Measurements from ENCODE around the gene GP9. TPM values are rescaled to one million over a fixed set of nuclear protein-coding genes. Genes with fewer than 3 reads are reported as not detected.

The GP9 gene
- not detected in 2 replicates for total RNA-seq (2011; cell fraction: chromatin; rRNA removed; ENCODE audit: low replicate concordance)
- total RNA-seq (2011; cell fraction: nucleolus; rRNA removed): not detected in 2 replicates
- not detected in 2 replicates for total RNA-seq (2011; cell fraction: nucleoplasm; rRNA removed)
- total RNA-seq (2014; rRNA removed) (not detected in 2 replicates), total RNA-seq (2014; rRNA removed; fragmentation: Illumina TruSeq; extraction: Trizol) (not detected in 2 replicates), total RNA-seq (2015; rRNA removed; fragmentation: Illumina TruSeq; extraction: Trizol) (not detected in 2 replicates), total RNA-seq (2021) (not detected in 2 replicates), polyA plus RNA-seq (2011; rRNA removed) (not detected in 2 replicates), polyA plus RNA-seq (2014; fragmentation: Illumina TruSeq; extraction: Trizol) (not detected in 2 replicates), polyA plus RNA-seq (2014; fragmentation: Nextera tagmentation; extraction: Ambion mirVana) (not detected), polyA plus RNA-seq (2014; rRNA removed) (not detected in 2 replicates), polyA minus RNA-seq (2011; rRNA and poly(A)+ RNA removed) (not detected in 2 replicates), Bru-seq, nascent RNA (not detected), BruChase-seq, experiment 1, labeled RNA remaining after a 2-hour chase (not detected), BruChase-seq, experiment 2, labeled RNA remaining after a 6-hour chase (not detected)
- 0.07 TPM in 1 of 2 replicates, not detected in the other for polyA plus RNA-seq (2011; cell fraction: cytosol; rRNA removed)
- not detected in 2 replicates for polyA plus RNA-seq (2011; cell fraction: nucleus; rRNA removed)
- polyA plus RNA-seq (2012): not detected in 2 replicates
- not detected in 2 replicates for polyA minus RNA-seq (2011; cell fraction: cytosol; rRNA and poly(A)+ RNA removed)
- polyA minus RNA-seq (2011; cell fraction: nucleus; rRNA and poly(A)+ RNA removed): not detected in 2 replicates
- long read RNA-seq, experiment 1: 0 reads
- long read RNA-seq, experiment 2: 0 reads
- long read RNA-seq, experiment 3: 0 reads

GRCh38 chr3:129060276-129061022, at the start of gene GP9:
Gene GP9 (plus strand): TSS chr3:129060779. CDS start chr3:129061740, 961 bp downstream.
- POLR2A ChIA-PET: interaction anchor here (0.7 kb wide), 2 partner anchors 16 to 187 kb away, joined by 3 read pairs; no protein-coding TSS in a partner anchor
- BruUV-seq (replicated peaks): no TSS peak
- Histone ChIP-seq H2AFZ (ENCODE audit: low read depth, low read length) (no peak within 1 kb of the TSS), H3K4me3 (no peak within 1 kb of the TSS), H3K4me2 (ENCODE audit: insufficient read depth, low read length) (no peak within 1 kb of the TSS), H3K36me3 (ENCODE audit: control insufficient read depth, insufficient read depth, low read length) (no peaks in the 10 kb centered on the region), H3K27ac (ENCODE audit: extremely low read depth, low read depth, low read length) (no peak within 1 kb of the TSS), H3K4me1 (replicated peaks in 1 of 2; ENCODE audit: control insufficient read depth in 2 of 2, insufficient read depth in 2 of 2, low read length in 2 of 2) (peaks cover 14 to 28% of the 10 kb centered on the region in 2 experiments; a peak in 4 of 5 replicates), H3K27me3 (ENCODE audit: control insufficient read depth in 2 of 2, insufficient read depth in 2 of 2, low read length in 2 of 2) (no peaks in the 10 kb centered on the region), H3K79me2 (ENCODE audit: control insufficient read depth, insufficient read depth, low read length) (no peaks in the 10 kb centered on the region), H3K9me1 (ENCODE audit: control insufficient read depth, insufficient read depth, low read length) (no peaks in the 10 kb centered on the region), H3K9ac (ENCODE audit: insufficient read depth in 1 of 2, low read depth in 2 of 2, low read length in 2 of 2) (peak within 1 kb of the TSS in 1 of 2 experiments; percentile 48; a peak in 1 of 4 replicates), H4K20me1 (replicated peaks; ENCODE audit: control insufficient read depth, insufficient read depth, low read length) (no peaks in the 10 kb centered on the region), H3K9me3 (replicated peaks; ENCODE audit: control insufficient read depth, insufficient read depth, low read depth, low read length) (no peaks in the 10 kb centered on the region)
- intact Hi-C loops (cut with micrococcal nuclease) (no loop called here), in situ Hi-C loops (cut with MboI) (no loop called here)
- no peak for DNase-seq (ENCODE audit: extremely low read depth in 1 of 4, low spot score in 3 of 4)
- peak; percentile 19; the same call in 1 of the 3 replicates for ATAC-seq
- WGBS (ENCODE audit: insufficient coverage, low coverage, missing lambda C conversion rate): 64% methylated on average over 13 of the region's 13 CpGs
- FAIRE-seq: no peak
- CTCF ChIA-PET (ENCODE audit: low intra/inter-chr PET ratio): no interaction called here
- no peak for TF ChIP-seq RREB1 (CRISPR knock-in tag; IDR thresholded peaks at IDR 0.05)
- TF ChIP-seq ZBTB34 (CRISPR knock-in tag; IDR thresholded peaks at IDR 0.05): no peak
- no peak for TF ChIP-seq GATA2 (CRISPR knock-in tag; IDR thresholded peaks at IDR 0.05)
- peak in 1 of 2 experiments; percentile 49; a peak in 2 of 4 replicates for TF ChIP-seq RCOR1 (IDR thresholded peaks at IDR 0.05; ENCODE audit: borderline replicate concordance in 1 of 2, low read depth in 2 of 2, low read length in 2 of 2)
- TF ChIP-seq NFXL1 (CRISPR knock-in tag; IDR thresholded peaks at IDR 0.05): no peak
- TF ChIP-seq BCOR (IDR thresholded peaks at IDR 0.05): peak; percentile 93
- TF ChIP-seq PHB2 (IDR thresholded peaks at IDR 0.05; ENCODE audit: low read depth): no peak
- peak; percentile 78 for TF ChIP-seq RBM25 (IDR thresholded peaks at IDR 0.05; ENCODE audit: low read depth, low read length, severe bottlenecking)
- TF ChIP-seq CBX1 (IDR thresholded peaks at IDR 0.05; ENCODE audit: low read depth): 0 out of 2 replicates have a peak, but pooled peaks have one; percentile 53
- peak; percentile 81 for TF ChIP-seq ADNP (tag; IDR thresholded peaks at IDR 0.05)
